Keratinocyte (primary cell): ENCODE results near the gene CTNNA2. TPM values are rescaled to one million over a fixed set of nuclear protein-coding genes. Genes with fewer than 3 reads are reported as not detected.

Source experiments
- DNase-seq: peaks from one replicate; pipeline ENCODE4 v3.0.0-alpha.2; 2011; ENCODE audit warnings: low read depth, missing footprints, low spot score
- FAIRE-seq: peaks from 2 replicates; lab custom pipeline; 2011; peaks lifted over from hg19 to GRCh38; lab: Jason Lieb, UNC
- H2AFZ ChIP-seq: 2 replicates; pipeline ENCODE4 v1.6.0; 2012; ENCODE audit warnings: low read length, control low read depth, inconsistent platforms; ENCODE audit not compliant: control insufficient read depth
- H3K27ac ChIP-seq: 2 replicates; pipeline ENCODE4 v1.5.1; 2011; ENCODE audit warnings: low read length; ENCODE audit not compliant: control insufficient read depth, insufficient read depth
- H3K27me3 ChIP-seq: 3 replicates; pipeline ENCODE4 v1.6.0; 2011; ENCODE audit warnings: low read length; ENCODE audit not compliant: control insufficient read depth, insufficient read depth; ENCODE audit errors: extremely low read depth
- H3K36me3 ChIP-seq, 2 experiments: 2 replicates in 1 of 2; 3 replicates in 1 of 2; pipeline ENCODE4 v1.5.1; 2011; ENCODE audit warnings: low read length in 2 of 2, mild to moderate bottlenecking in 1 of 2; ENCODE audit not compliant: control insufficient read depth in 2 of 2, insufficient read depth in 2 of 2; ENCODE audit errors: extremely low read depth in 1 of 2
- H3K4me1 ChIP-seq: 3 replicates; pipeline ENCODE4 v1.5.1; 2011; ENCODE audit warnings: low read length; ENCODE audit not compliant: control insufficient read depth, insufficient read depth; ENCODE audit errors: extremely low read depth
- H3K4me2 ChIP-seq: 3 replicates; pipeline ENCODE4 v1.6.0; 2011; ENCODE audit warnings: low read depth, low read length; ENCODE audit not compliant: control insufficient read depth, insufficient read depth; ENCODE audit errors: extremely low read depth
- H3K4me3 ChIP-seq, 3 experiments: fragments of 200-600 bp in 1 of 3; sonication (generic) in 1 of 3; 2 replicates in 2 of 3; 3 replicates in 1 of 3; pipeline ENCODE4 v1.5.1; 2011 to 2016; ENCODE audit warnings: low read length in 3 of 3, mild to moderate bottlenecking in 3 of 3, control low read depth in 2 of 3, inconsistent platforms in 1 of 3, low read depth in 1 of 3, mixed read lengths in 1 of 3, mixed run types in 1 of 3, moderate library complexity in 1 of 3; ENCODE audit not compliant: control insufficient read depth in 2 of 3, insufficient read depth in 2 of 3; ENCODE audit errors: extremely low read depth in 1 of 3
- H3K79me2 ChIP-seq: 2 replicates; pipeline ENCODE4 v1.6.0; 2012; ENCODE audit warnings: low read length; ENCODE audit not compliant: control insufficient read depth, insufficient read depth
- H3K9ac ChIP-seq: 3 replicates; pipeline ENCODE4 v1.6.0; 2011; ENCODE audit warnings: low read length; ENCODE audit not compliant: control insufficient read depth, insufficient read depth; ENCODE audit errors: extremely low read depth
- H3K9me1 ChIP-seq: 3 replicates; pipeline ENCODE4 v1.6.0; 2011; ENCODE audit warnings: low read length; ENCODE audit not compliant: control insufficient read depth, insufficient read depth; ENCODE audit errors: extremely low read depth
- H3K9me3 ChIP-seq: 2 replicates; pipeline ENCODE4 v1.5.1; 2012; ENCODE audit warnings: low read depth, low read length; ENCODE audit not compliant: control insufficient read depth
- H4K20me1 ChIP-seq: 3 replicates; pipeline ENCODE4 v1.6.0; 2011; ENCODE audit warnings: low read length; ENCODE audit not compliant: control insufficient read depth, insufficient read depth; ENCODE audit errors: extremely low read depth
- CTCF ChIP-seq, 3 experiments: IDR thresholded peaks in 1 of 3; conservative IDR thresholded peaks in 1 of 3; optimal IDR thresholded peaks in 1 of 3; 2 replicates in 2 of 3; 3 replicates in 1 of 3; pipeline versions ENCODE3 to v1.5.1; 2011; ENCODE audit warnings: low read length in 3 of 3, mild to moderate bottlenecking in 3 of 3, moderate library complexity in 2 of 3, control low read depth in 1 of 3, inconsistent platforms in 1 of 3; ENCODE audit not compliant: insufficient read depth in 2 of 3; ENCODE audit errors: extremely low read depth in 1 of 3
- EZH2 ChIP-seq: IDR thresholded peaks from one replicate; pipeline ENCODE4 v1.6.1; 2012; ENCODE audit warnings: inconsistent platforms, mild to moderate bottlenecking, low read length, moderate library complexity
- dilution Hi-C: fragments of 300-500 bp; cut with MboI; formaldehyde crosslinking; loops from one replicate; pipeline ENCODE4 v1.7.0; 2020; ENCODE audit warnings: low sequenced_read_pairs; ENCODE audit not compliant: extremely low pct_ligation_motif_present
- polyA plus RNA-seq, 5 experiments: library from polyadenylated mRNA; depleted of rRNA in 3 of 5; stranded (reverse) in 3 of 5; stranded (forward) in 1 of 5; unstranded in 1 of 5; fragments of >200 nt; gene quantifications; 1 replicate in 1 of 5; 2 replicates in 3 of 5; 3 replicates in 1 of 5; pipeline versions ENCODE4 v1.2.1 to v1.2.3, GENCODE V29; 2011 to 2012; ENCODE audit warnings: missing spikeins in 2 of 5, low read depth in 1 of 5, low replicate concordance in 1 of 5

CTNNA2 gene
- polyA plus RNA-seq, 1 donor (not counting 4 experiments of a cell fraction or from before 2014, with no cell fraction given), result not detected

- FAIRE-seq (no peak), DNase-seq (no peak)
- TF ChIP-seq EZH2 (no peak), CTCF (optimal IDR thresholded peaks at IDR 0.05 in 1 of 3, IDR thresholded peaks at IDR 0.05 in 1 of 3, conservative IDR thresholded peaks at IDR 0.05 in 1 of 3; ENCODE audit: extremely low read depth in 1 of 3, insufficient read depth in 2 of 3, low read length in 3 of 3) (no peak)
- H3K27me3 ChIP-seq, result no peaks in the 10 kb centered on the region
- H2AFZ ChIP-seq, result no peak overlapping the region
- H3K9me1 ChIP-seq, result no peaks in the 10 kb centered on the region
- no peaks in the 10 kb centered on the region for H4K20me1 ChIP-seq
- H3K4me3 ChIP-seq, result no peak overlapping the region
- no peaks in the 10 kb centered on the region for H3K36me3 ChIP-seq
- H3K79me2 ChIP-seq, result no peaks in the 10 kb centered on the region
- no peak overlapping the region for H3K4me2 ChIP-seq
- H3K9me3 ChIP-seq, result no peaks in the 10 kb centered on the region
- no peak overlapping the region for H3K27ac ChIP-seq
- H3K4me1 ChIP-seq, result no peaks in the 10 kb centered on the region
- dilution Hi-C loops, result no loop called here
- no peak overlapping the region for H3K9ac ChIP-seq
Observed at GRCh38 chr2:80461505-80462197, 948.8 kb downstream of the CTNNA2 start.

DNA sequence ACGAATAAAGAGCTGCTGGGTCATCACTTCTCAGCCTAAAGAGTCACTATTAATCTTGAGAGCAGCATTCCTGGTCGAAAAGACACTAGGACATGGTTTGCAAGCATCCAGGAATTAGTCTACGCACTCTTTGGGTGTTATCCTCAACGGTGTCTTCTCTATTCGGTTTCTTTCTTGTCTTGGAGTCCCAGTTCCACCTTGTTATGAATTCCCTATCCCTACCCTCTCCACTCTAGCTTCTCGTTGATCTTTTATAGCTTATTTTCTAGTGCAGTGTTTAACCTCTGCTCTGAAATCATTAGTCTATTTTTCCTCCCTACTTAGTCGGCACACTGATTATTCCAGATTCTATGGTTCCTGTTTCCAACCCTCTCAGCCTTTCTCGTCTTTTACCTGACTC is 949.8 kb downstream of the CTNNA2 start:
- Histone ChIP-seq H3K4me1 (no peaks in the 10 kb centered on the region), H3K4me3 (no peak overlapping the region)
- FAIRE-seq, result no peak

More for the DNA sequence above, 949.8 kb downstream of the CTNNA2 start:
- no peaks in the 10 kb centered on the region for H4K20me1 ChIP-seq
- dilution Hi-C loops, result no loop called here
- no peak overlapping the region for H3K27ac ChIP-seq
- no peaks in the 10 kb centered on the region for H3K79me2 ChIP-seq
- H2AFZ ChIP-seq, result no peak overlapping the region
- H3K36me3 ChIP-seq, result no peaks in the 10 kb centered on the region
- no peaks in the 10 kb centered on the region for H3K9me1 ChIP-seq
- H3K27me3 ChIP-seq, result no peaks in the 10 kb centered on the region
- no peak overlapping the region for H3K4me2 ChIP-seq
- H3K9me3 ChIP-seq, result no peaks in the 10 kb centered on the region
- no peak for DNase-seq
- no peak overlapping the region for H3K9ac ChIP-seq
- TF ChIP-seq CTCF (optimal IDR thresholded peaks at IDR 0.05 in 1 of 3, IDR thresholded peaks at IDR 0.05 in 1 of 3, conservative IDR thresholded peaks at IDR 0.05 in 1 of 3; ENCODE audit: extremely low read depth in 1 of 3, insufficient read depth in 2 of 3, low read length in 3 of 3), result no peak
- no peak for TF ChIP-seq EZH2
